ENCODE results near the gene PCDHAC1.

PCDHAC1 gene

DNA sequence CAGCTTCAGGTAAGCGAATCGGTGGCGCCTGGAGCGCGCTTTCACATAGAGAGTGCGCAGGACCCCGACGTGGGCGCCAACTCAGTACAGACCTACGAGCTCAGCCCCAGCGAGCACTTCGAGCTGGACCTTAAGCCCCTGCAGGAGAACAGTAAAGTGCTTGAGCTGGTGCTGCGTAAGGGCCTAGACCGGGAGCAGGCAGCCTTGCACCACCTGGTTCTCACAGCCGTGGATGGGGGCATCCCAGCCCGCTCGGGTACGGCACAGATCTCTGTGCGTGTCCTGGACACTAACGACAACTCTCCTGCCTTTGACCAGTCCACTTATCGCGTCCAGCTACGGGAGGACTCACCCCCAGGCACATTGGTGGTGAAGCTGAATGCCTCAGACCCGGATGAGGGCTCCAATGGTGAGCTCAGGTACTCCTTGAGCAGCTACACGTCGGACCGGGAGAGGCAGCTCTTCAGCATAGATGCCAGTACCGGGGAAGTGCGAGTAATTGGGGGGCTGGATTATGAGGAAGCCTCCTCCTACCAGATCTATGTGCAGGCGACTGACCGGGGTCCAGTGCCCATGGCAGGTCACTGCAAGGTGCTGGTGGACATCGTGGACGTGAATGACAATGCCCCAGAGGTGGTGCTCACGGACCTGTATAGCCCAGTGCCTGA, 41.3 kb downstream of the PCDHAC1 start:
- no peak for DNase-seq

DNA sequence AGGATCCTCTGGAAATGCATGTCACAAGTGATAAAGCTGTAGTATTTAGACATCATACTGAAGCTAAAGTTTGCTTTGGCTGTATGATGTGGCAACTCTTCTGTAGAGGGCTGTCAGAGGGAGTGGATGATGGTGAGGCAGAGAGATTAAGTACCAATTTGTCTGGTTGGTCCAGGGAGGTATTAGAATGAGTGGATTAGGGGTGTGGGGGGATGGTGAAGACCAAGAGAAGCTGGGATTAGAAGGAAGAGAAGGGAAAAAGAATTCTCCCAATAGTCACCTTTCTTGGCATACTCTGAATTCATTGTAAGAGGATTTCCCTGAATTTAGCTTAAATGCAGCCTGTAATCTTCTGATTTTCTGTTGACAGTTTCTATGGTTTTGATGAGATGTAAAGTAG, 43.8 kb downstream of the PCDHAC1 start:
- DNase-seq, result no peak

DNA sequence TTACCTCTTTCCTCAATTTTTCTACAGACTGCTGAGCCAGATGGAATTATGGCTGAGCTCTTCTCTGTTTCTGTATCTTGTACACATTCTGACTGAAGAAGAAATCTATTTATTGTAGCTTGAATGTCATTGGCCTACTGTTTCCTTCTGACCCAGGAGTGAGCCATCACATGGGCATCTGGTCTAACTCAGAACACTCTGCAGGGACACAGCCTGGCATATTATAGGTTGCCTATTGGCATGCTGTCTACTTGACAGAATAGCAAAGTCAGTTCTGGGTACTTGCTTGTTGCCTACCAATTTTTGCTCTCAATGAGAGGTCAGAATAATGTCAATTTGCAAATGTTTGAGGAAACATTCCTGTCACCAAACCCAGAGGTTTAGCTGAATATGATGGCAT, 47.5 kb downstream of the PCDHAC1 start:
- DNase-seq, result no peak

DNA sequence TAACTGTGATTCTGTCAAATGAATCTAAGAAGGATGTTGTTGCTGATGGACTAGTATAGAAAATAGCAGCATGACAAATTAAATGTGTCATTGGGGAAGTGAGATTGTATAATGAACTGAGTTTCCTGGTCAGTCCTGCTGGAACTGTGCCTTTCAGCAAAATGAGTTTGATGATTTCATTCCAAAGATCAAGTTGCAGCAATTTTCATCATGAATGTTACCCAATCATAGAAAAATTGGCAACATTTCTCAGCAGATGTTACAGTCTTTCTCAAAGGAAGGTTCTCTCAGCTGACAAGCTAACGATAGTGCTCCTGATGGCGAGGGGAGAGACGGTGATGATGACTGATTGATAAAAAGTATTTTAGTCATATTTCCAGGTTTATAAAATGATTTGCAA, 50.9 kb downstream of the PCDHAC1 start:
- no peak for DNase-seq

DNA sequence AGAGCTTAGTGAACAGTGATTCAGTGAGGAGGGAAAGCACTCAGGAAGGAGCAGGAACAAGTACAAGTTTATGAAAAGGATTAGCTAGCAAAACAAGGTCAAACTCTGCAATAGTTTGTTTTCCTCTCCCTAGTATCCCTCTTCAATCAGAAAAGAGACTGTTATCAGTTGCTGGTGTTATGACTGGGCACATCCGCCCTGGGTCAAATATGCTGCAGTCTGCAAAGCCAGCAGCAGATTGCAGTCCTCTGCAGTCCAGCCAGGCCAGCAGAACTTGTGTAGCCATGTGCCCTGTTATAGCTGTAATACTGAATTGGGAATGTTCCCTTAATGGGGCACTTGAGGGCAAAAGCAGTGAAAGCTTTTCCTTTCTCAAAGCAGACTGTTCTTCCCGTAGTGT, 52.2 kb downstream of the PCDHAC1 start:
- DNase-seq, result no peak

DNA sequence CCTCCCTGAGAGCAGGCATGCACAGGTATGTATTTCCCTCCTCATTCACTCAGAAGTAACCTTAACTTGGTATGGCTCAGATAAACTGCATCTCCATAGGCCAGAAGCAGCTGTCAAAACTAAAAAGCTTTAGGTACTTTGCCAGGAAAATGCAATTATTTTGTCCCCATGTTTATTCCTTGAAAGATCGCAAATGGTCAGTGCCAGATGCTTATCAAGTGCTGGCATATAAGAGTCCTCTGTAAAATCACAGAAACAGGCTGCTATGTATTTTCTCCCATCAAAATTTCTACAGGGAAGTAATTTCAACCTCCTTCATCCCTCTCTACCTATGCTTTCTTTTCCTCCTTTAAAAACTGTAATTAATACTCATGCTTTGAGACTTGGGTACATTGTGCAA, 52.9 kb downstream of the PCDHAC1 start:
- no peak for DNase-seq
